SW480 (cell line): Measurements from ENCODE around the gene DPEP2.
"Not testable (repeated sequence)": the region's sequence is repeated elsewhere in the genome, so short reads cannot be mapped to it uniquely, and the experiment has no call there.

Experiments used
- DNase-seq: peaks from one replicate; pipeline ENCODE4 v3.0.0-alpha.2; 2016; ENCODE audit warnings: low spot score

The DPEP2 gene

GRCh38 chr16:68005211-68005610, 5.9 kb upstream of the DPEP2 start:
- DNase-seq = no peak

- no peak for DNase-seq
Measured at GRCh38 chr16:68003031-68003430, 3.7 kb upstream of the DPEP2 start.

DNA sequence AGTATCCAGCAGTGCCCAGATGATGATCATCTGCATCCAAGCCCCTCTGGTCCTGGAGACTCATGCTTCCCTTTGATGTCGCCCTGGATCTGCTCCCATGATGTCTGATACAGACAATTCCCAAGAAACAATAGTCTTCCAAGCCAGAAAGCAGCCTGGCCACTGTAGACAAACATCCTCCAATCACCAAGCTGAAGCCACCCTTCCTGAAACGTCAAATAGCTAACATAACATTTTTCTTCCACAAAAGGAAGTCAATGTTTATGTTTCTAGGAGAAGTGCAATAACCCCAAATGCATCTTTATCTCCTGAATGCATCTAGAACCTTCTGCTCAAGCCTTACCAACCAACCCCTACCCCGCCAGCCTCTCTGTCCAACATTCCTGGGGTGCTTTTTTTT, 1.2 kb upstream of the DPEP2 start:
- DNase-seq = no peak

- DNase-seq = no peak
Measured at GRCh38 chr16:67999985-68000384, 701 bp upstream of the DPEP2 start.

- not testable (repeated sequence) for DNase-seq
Measured at GRCh38 chr16:67998231-67998778, 979 bp downstream of the DPEP2 start.

GRCh38 chr16:67996666-67997065, 2.6 kb downstream of the DPEP2 start:
- DNase-seq = no peak

- no peak for DNase-seq
Measured at GRCh38 chr16:67995423-67995822, 3.9 kb downstream of the DPEP2 start.

- DNase-seq = not testable (repeated sequence)
Measured at GRCh38 chr16:67994040-67994408, 5.3 kb downstream of the DPEP2 start.

GRCh38 chr16:67993207-67994039, 5.9 kb downstream of the DPEP2 start:
- DNase-seq = peak; percentile 65

DNA sequence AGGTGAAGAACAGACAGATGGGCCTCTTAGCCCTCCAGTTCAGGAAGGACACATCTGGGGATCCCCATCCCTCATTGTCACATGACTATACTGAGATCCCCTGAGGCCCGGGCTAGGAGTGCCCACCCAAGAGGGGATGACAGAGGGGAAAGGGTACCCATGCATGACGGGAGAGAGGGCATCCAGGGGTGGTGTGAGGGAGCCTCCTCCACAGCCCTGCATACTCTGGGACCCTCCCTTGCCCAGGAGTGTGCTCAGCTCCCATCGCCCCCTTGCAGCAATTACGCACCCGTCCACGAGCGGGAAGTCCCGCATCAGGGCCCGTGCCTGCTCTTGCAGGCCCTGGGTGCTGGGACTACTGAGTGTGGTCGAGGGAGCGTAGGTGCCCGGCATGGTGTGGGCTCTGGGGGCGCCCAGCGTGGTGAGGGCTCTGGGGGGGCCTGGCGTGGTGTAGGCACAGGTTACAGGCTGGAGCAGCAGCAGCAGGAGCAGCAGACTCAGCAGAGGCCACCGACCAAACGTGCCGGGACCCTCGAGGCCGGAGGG, 6.5 kb downstream of the DPEP2 start:
- no peak for DNase-seq

DNA sequence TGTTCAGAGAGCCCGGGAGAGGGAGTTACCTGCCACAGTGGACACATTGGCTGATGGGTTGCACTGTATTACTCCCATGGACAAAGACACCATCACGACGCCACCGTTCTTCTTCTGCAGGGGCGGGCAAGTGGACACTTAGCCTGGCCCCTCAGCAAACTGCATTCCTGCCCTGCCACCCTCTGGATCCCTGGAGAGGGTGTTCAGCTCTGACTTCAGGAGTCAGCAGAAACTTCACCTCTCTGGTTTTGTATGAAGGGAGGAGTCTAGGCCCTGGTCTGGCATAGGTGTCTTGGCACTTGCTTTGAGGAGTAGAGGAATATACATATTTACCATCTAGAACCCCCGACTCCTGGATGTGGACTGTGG, 9.3 kb downstream of the DPEP2 start:
- no peak for DNase-seq

- DNase-seq = no peak
Measured at GRCh38 chr16:67989322-67990017, 9.8 kb downstream of the DPEP2 start.

GRCh38 chr16:67988675-67989074, 10.6 kb downstream of the DPEP2 start:
- DNase-seq = no peak

DNA sequence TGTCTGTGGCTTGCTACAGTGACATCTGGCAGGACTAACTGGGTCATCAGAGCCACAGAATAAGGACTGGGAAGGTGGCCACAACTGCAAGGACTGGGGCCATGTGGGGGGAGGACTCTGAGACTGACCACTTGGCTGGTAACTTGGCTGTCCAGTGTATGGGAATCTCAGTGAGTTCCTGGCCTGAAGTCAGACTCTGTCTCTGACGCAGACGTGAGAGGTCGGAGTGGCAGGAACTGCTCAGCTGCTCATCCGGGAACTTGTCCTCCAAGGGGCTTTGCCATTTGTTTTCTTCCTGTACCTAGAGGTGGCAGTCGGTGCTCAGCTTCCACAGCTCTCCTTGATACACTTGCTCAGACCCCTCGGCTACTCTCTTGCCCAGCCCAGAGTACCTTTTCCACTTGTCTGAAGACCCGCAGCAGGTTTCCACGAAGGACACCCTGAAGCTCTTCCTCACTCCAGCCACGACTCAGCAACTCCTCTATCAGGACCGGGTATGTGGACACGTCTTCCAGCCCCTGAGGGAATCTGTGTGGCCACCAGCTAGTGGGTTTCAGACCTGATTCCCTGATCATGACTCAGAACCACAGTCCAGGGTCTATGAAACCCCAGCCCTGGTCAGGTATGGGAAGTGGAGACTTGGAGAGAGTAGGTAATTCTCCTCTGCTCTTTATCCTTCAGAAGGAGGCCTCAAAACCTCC, 11.7 kb downstream of the DPEP2 start:
- DNase-seq = no peak

- DNase-seq = no peak
Measured at GRCh38 chr16:67986949-67987348, 12.3 kb downstream of the DPEP2 start.

- no peak for DNase-seq
Measured at GRCh38 chr16:67982011-67982696, 17.1 kb downstream of the DPEP2 start.

- no peak for DNase-seq
Measured at GRCh38 chr16:67979955-67980678, 19.2 kb downstream of the DPEP2 start, which contains the start of gene DPEP3. Gene DPEP3, minus strand, starts transcription at chr16:67980499. Its CDS starts 119 bp downstream, at chr16:67980380.

DNA sequence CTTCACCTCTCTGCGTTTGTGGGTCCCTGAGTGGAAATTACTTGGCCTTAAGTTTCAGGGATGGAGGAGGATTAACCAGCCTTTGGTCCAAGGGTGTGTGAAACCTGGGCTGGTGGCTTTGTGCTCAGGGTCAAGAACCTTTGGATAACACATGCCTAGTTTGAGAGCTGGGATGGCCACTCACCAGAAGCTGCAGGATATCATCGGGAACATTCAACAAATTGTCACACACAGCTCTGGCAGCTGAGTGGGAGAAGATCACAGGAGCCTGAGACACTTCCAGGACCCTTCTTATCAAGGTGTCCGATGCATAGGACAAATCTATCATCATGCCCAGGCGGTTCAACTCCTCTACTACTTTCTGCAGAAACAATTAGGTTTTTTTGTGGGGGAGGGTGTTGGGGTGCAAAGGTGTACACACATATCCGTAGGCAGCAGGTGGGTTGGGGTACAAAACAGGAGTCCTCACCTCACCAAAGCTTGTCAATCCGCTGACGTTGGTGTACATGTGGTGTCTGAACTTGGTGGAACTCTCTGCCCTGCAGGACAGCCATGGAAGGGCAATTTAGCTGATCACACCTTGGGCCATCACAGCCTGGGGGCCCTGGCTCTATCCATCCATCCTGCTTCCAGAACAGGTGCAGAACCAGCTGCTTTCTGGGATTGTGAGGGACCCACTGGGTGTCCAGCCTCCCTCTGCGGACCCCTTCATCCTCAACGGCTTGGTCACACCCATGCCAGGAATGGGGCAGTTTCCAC, 21.6 kb downstream of the DPEP2 start:
- DNase-seq = no peak

DNA sequence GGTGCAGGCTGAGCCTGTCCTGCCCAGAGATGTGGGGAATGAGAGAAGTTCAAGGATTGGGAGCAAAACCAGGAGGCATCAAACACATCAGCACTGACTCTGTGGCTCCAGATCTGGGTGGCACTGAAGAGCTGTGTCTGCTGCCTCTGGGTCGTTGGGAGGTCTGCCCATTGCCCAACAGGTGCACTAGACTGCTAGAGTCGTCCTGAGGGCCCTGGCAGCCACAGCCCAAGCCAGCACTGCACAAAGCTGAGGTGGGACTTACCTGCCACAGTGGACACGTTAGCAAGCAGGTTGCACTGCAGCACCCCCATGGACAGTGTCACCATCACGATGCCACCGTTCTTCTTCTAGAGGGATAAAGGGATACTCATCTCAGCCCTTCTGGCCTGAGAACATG, 22.3 kb downstream of the DPEP2 start:
- DNase-seq = no peak

DNA sequence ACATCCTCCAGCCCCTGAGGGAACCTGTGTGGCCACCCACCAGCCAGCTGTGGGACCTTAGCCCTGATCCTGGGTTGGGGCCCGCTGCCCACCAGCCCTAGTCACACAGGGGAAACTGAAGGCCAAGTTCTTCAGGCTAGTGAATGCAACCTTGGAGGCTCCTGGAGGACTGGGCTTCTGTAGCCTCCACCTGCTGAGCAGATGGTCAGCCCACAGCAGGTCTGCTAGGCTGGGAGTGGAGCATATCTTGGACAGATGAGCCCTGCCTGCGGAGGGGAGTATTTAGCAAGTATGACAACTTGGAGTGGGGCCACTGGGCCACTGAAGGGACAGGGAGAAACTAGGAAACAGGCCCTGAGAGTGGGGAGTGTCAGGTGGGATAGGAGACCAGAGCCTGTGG, 23.1 kb downstream of the DPEP2 start:
- DNase-seq = no peak
